ENCODE measurements around the gene SLC66A2. TPM values are rescaled to one million over a fixed set of nuclear protein-coding genes. Genes with fewer than 3 reads are reported as not detected.

The SLC66A2 gene
- total and polyA plus RNA-seq, 2 of the 13 experiments (the other 11 are each of a cell fraction or from before 2014, with no cell fraction given): 33.5 to 41.9 TPM

DNA sequence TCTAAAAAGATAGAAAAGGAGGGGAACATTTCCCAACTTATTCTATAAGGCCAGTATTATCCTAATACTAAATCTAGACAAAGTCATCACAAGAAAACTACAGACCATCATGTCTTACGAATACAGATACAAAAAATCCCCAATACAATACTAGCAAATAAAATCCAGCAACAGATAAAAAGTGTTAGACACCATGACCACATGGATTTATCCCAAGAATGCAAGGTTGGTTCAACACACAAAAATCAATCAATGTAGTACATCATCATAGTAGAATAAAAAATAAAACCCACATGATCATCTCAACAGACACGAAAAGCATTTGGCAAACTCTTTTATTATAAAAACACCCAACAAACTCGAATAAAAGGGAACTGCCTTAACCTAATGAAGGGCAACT lies 18.5 kb downstream of the SLC66A2 start:
- H3K36me3 ChIP-seq (replicated peaks in 1 of 2; ENCODE audit: control insufficient read depth in 1 of 2, insufficient read depth in 2 of 2, low read length in 2 of 2): peaks cover 6 to 21% of the 10 kb centered on the region in 2 experiments
- ATAC-seq (no peak), FAIRE-seq (no peak), DNase-seq (ENCODE audit: low spot score) (no peak)
- peaks cover 89% of the 10 kb centered on the region for H3K79me2 ChIP-seq (ENCODE audit: insufficient read depth, low read length)
- in situ Hi-C loops (cut with HindIII; ENCODE audit: extremely low pct_ligation_motif_present, low pct_unique_long_range_greater_than_20kb) (loop anchor here (10.0 kb wide), 1 partner anchor 172 kb away; the partner anchor contains the start of gene ADNP2), intact Hi-C loops (cut with micrococcal nuclease; ENCODE audit: unreplicated experiment) (no loop called here)
- peaks cover 49% of the 10 kb centered on the region for H3K4me1 ChIP-seq (ENCODE audit: insufficient read depth, low read length)
- ChIA-PET POLR2A (no interaction called here), CTCF (ENCODE audit: low intra/inter-chr PET ratio, low total read pairs) (interaction anchor here (1.1 to 2.8 kb wide), 3 partner anchors 32 to 221 kb away, joined by 3 to 23 read pairs (median 8); partner anchors contain the start of gene HSBP1L1)
- no peak overlapping the region for H3K4me2 ChIP-seq (ENCODE audit: low read depth, low read length)
- no peak overlapping the region for H3K4me3 ChIP-seq (replicated peaks in 1 of 3; ENCODE audit: insufficient read depth in 1 of 3, low read depth in 2 of 3, low read length in 3 of 3)
- peaks cover 28% of the 10 kb centered on the region for H4K20me1 ChIP-seq (ENCODE audit: insufficient read depth, low read length)
- H3K27me3 ChIP-seq (ENCODE audit: control insufficient read depth in 1 of 2, insufficient read depth in 2 of 2, low read length in 2 of 2): no peaks in the 10 kb centered on the region
- peaks cover 11% of the 10 kb centered on the region for H3K9me3 ChIP-seq (ENCODE audit: low read length)
- no peak overlapping the region for H3K27ac ChIP-seq (ENCODE audit: extremely low read length, insufficient read depth, low read length)
- 87% methylated on average over 3 of the region's 3 CpGs for WGBS (ENCODE audit: low lambda C conversion rate)
- H2AFZ ChIP-seq (ENCODE audit: low read length): no peak overlapping the region
- no TSS peak for BruUV-seq (replicated peaks)
- H3K9ac ChIP-seq (ENCODE audit: insufficient read depth, low read depth, low read length): no peak overlapping the region
- TF ChIP-seq, protein P1, sequence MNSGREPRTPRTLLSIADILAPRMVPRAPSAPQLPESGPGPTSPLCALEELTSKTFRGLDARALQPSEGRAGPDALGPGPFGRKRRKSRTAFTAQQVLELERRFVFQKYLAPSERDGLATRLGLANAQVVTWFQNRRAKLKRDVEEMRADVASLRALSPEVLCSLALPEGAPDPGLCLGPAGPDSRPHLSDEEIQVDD (CRISPR knock-in tag; IDR thresholded peaks at IDR 0.05; ENCODE audit: borderline replicate concordance): no peak
- TF ChIP-seq, protein P2, sequence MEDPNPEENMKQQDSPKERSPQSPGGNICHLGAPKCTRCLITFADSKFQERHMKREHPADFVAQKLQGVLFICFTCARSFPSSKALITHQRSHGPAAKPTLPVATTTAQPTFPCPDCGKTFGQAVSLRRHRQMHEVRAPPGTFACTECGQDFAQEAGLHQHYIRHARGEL (CRISPR knock-in tag; IDR thresholded peaks at IDR 0.05): no peak
- TF ChIP-seq POGZ (CRISPR knock-in tag; IDR thresholded peaks at IDR 0.05) (no peak), ZNF883 (CRISPR knock-in tag; IDR thresholded peaks at IDR 0.05; ENCODE audit: not compliant biosample characterization) (no peak), ZBTB7B (CRISPR knock-in tag; IDR thresholded peaks at IDR 0.05) (no peak), GFI1 (CRISPR knock-in tag; IDR thresholded peaks at IDR 0.05; ENCODE audit: borderline replicate concordance) (no peak)
- TF ChIP-seq, protein P3, sequence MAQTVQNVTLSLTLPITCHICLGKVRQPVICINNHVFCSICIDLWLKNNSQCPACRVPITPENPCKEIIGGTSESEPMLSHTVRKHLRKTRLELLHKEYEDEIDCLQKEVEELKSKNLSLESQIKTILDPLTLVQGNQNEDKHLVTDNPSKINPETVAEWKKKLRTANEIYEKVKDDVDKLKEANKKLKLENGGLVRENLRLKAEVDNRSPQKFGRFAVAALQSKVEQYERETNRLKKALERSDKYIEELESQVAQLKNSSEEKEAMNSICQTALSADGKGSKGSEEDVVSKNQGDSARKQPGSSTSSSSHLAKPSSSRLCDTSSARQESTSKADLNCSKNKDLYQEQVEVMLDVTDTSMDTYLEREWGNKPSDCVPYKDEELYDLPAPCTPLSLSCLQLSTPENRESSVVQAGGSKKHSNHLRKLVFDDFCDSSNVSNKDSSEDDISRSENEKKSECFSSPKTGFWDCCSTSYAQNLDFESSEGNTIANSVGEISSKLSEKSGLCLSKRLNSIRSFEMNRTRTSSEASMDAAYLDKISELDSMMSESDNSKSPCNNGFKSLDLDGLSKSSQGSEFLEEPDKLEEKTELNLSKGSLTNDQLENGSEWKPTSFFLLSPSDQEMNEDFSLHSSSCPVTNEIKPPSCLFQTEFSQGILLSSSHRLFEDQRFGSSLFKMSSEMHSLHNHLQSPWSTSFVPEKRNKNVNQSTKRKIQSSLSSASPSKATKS (CRISPR knock-in tag; IDR thresholded peaks at IDR 0.05): no peak
- TF ChIP-seq, protein P4, sequence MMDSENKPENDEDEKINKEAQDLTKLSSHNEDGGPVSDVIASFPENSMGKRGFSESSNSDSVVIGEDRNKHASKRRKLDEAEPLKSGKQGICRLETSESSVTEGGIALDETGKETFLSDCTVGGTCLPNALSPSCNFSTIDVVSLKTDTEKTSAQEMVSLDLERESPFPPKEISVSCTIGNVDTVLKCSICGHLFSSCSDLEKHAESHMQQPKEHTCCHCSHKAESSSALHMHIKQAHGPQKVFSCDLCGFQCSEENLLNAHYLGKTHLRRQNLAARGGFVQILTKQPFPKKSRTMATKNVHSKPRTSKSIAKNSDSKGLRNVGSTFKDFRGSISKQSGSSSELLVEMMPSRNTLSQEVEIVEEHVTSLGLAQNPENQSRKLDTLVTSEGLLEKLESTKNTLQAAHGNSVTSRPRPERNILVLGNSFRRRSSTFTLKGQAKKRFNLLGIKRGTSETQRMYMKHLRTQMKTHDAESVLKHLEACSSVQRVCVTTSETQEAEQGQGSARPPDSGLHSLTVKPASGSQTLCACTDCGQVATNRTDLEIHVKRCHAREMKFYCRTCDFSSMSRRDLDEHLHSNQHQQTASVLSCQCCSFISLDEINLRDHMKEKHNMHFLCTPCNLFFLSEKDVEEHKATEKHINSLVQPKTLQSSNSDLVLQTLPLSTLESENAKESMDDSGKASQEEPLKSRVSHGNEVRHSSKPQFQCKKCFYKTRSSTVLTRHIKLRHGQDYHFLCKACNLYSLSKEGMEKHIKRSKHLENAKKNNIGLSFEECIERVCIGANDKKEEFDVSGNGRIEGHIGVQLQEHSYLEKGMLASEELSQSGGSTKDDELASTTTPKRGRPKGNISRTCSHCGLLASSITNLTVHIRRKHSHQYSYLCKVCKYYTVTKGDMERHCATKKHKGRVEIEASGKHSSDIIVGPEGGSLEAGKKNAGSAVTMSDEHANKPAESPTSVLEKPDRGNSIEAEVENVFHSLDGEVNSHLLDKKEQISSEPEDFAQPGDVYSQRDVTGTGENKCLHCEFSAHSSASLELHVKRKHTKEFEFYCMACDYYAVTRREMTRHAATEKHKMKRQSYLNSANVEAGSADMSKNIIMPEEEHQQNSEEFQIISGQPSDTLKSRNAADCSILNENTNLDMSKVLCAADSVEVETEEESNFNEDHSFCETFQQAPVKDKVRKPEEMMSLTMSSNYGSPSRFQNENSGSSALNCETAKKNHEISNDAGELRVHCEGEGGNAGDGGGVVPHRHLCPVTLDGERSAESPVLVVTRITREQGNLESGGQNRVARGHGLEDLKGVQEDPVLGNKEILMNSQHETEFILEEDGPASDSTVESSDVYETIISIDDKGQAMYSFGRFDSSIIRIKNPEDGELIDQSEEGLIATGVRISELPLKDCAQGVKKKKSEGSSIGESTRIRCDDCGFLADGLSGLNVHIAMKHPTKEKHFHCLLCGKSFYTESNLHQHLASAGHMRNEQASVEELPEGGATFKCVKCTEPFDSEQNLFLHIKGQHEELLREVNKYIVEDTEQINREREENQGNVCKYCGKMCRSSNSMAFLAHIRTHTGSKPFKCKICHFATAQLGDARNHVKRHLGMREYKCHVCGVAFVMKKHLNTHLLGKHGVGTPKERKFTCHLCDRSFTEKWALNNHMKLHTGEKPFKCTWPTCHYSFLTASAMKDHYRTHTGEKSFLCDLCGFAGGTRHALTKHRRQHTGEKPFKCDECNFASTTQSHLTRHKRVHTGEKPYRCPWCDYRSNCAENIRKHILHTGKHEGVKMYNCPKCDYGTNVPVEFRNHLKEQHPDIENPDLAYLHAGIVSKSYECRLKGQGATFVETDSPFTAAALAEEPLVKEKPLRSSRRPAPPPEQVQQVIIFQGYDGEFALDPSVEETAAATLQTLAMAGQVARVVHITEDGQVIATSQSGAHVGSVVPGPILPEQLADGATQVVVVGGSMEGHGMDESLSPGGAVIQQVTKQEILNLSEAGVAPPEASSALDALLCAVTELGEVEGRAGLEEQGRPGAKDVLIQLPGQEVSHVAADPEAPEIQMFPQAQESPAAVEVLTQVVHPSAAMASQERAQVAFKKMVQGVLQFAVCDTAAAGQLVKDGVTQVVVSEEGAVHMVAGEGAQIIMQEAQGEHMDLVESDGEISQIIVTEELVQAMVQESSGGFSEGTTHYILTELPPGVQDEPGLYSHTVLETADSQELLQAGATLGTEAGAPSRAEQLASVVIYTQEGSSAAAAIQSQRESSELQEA (CRISPR knock-in tag; IDR thresholded peaks at IDR 0.05; ENCODE audit: not compliant biosample characterization): no peak
- TF ChIP-seq, protein P5, sequence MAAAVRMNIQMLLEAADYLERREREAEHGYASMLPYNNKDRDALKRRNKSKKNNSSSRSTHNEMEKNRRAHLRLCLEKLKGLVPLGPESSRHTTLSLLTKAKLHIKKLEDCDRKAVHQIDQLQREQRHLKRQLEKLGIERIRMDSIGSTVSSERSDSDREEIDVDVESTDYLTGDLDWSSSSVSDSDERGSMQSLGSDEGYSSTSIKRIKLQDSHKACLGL (CRISPR knock-in tag; IDR thresholded peaks at IDR 0.05): no peak
- TF ChIP-seq, protein P6, sequence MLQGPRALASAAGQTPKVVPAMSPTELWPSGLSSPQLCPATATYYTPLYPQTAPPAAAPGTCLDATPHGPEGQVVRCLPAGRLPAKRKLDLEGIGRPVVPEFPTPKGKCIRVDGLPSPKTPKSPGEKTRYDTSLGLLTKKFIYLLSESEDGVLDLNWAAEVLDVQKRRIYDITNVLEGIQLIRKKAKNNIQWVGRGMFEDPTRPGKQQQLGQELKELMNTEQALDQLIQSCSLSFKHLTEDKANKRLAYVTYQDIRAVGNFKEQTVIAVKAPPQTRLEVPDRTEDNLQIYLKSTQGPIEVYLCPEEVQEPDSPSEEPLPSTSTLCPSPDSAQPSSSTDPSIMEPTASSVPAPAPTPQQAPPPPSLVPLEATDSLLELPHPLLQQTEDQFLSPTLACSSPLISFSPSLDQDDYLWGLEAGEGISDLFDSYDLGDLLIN (CRISPR knock-in tag; IDR thresholded peaks at IDR 0.05; ENCODE audit: borderline replicate concordance): no peak
